GM19468 (cell line): ENCODE results near the gene SCYL1.

Experiments used
- ATAC-seq: cut with Tn5 transposase; IDR thresholded peaks from one replicate; pipeline ENCODE4 v1.9.1; 2021; ENCODE audit warnings: mild to moderate bottlenecking, moderate library complexity, moderate number of reproducible peaks; ENCODE audit not compliant: unreplicated experiment; ENCODE audit errors: extremely low read depth

Gene SCYL1

DNA sequence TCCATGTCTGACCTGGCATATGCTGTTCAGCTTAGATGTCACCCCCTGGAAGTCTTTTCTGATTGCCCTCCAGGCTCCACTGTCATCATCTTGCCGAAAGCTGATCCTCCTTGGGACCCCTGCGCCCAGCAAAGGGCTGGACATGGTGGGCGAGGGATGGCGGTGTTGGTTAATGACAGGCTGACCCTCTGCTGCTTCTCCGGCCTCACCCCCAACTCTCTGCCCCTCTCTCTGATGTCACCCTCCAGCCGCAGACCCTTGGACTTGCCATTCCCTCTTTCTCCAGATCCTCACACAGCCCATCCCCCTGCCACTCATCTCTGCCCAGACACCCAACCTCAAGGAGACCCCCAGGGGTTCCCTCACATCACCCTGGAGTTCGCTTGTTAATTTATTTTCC, 53.3 kb downstream of the SCYL1 start:
- ATAC-seq: no peak

DNA sequence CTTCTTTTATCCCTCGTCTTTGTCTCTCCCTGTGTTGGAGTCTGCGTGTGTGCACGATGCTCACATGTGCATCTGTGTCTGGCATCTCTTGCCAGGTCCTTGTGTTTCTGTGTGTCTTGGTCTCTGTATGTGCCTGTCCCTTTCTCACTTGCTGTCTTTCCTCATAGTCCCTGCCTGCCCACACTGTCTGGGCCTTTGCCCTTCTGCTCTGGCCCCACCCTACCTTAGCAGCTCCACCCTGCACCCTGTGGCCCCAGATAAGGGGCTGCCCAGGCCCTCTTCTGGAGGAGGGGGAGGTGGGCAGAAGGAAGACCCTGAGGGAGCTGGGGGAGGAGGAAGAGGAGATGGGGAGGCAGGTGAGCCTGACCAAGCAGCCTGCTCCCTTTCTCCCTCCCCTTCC, 53.8 kb downstream of the SCYL1 start:
- no peak for ATAC-seq

DNA sequence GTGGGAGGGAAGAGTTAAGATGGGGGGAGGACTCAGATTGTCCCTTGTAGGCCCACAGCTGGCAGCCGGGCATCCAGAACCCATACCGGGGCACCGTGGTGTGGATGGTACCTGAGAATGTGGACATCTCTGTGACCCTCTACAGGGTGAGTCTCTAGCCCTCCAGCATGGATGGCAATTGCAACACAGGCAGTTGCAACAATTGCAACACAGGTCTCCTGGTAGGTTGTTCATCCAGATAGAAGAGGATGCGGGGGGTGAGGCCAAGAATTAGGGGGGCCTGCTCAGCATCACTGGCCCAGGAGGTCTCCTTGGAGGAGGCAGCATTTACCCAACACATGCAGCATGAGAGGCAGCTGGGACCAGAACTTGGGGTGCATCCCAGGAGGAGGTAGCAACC, 54.4 kb downstream of the SCYL1 start:
- ATAC-seq: no peak

DNA sequence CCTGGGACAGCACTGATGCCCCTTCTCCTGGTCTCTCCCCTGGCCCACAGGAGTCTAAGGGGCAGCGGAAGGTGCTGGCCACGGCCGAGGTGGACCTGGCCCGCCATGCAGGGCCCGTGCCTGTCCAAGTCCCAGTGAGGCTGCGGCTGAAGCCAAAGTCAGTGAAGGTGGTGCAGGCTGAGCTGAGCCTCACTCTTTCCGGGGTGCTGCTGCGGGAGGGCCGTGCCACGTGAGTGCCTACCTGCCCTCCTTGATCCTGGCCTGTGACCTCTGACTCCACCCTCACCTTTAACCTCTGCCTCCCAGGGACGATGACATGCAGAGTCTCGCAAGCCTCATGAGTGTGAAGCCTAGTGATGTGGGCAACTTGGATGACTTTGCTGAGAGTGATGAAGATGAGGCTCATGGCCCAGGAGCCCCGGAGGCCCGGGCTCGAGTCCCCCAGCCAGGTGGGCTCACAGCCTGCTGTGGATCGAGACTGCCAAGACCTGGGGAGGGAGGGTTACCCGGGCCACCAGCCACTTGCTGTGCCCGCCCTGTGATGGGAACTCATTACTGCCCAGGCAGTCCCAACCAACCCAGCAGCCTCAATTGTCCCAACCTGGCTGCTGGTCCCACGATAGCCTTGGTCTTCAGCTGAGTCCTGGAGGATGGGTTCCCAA, 55.3 kb downstream of the SCYL1 start:
- ATAC-seq: no peak

DNA sequence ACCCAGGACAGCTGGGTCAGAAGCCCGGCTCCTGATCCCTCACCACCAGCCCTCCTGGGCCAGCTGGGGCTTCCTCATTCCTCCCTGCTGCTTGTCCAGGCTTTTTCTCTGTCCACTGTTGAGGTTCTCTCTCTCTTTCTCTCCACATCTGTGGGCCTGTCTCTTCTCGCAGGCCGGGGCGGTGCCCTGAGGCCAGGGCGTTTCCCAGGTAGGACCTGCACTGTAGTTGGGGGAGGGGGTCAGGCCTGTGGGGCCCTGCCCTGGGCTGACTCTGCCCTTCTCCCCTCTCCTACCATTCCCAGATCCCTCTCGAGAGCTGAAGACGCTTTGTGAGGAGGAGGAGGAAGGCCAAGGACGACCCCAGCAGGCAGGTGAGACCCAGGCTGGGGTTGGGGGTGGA, 55.9 kb downstream of the SCYL1 start:
- ATAC-seq: no peak

DNA sequence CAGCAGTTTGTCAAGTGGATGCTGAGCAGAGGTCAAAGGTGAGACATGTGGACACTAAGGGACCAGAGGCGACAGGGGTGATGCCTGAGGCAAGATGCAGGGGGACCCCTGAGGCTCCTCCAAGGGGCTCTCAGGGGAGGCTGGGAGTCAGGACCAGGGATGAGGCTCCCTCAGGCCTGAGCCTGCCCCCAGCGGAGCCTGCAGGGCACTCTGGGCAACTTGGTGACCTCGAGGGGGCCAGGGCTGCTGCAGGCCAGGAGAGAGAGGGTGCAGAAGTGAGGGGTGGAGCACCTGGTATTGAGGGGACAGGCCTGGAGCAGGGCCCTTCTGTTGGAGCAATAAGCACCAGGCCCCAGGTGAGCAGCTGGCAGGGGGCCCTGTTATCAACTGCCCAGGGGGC, 57.0 kb downstream of the SCYL1 start:
- no peak for ATAC-seq

- ATAC-seq: no peak
These were observed 58.7 kb downstream of the SCYL1 start for GRCh38 chr11:65583589-65583988.

DNA sequence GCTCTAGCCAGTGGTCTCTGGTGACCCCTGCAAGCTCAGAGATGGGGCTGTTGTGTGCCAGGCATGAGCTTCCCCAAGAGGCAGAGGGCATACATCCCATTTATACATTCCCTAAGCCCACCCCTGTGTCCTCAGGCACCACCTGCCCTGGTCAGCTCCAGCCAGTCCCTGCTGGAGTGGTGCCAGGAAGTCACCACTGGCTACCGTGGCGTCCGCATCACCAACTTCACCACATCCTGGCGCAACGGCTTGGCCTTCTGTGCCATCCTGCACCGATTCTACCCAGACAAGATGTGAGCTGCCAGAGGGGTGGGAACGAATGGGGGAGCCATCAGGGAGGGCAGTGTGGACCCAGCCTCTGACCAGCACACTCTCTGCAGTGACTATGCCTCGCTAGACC, 59.2 kb downstream of the SCYL1 start:
- no peak for ATAC-seq

DNA sequence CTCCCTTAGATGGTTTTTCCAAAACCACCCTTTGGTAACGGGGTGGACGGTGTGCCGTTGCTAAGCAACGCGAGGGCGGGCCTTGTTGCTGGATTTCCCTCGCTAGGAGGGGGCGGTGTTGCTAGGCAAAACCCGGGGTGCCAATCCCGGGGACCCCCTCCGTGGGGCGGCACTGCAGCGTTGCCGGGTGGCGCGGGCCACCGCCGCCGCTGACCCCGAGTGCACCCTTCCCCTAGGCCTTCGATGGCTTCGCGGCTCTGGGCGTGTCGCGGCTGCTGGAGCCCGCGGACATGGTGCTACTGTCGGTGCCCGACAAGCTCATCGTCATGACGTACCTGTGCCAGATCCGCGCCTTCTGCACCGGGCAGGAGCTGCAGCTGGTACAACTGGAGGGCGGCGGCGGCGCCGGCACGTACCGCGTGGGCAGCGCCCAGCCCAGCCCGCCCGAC, 59.9 kb downstream of the SCYL1 start:
- no peak for ATAC-seq

DNA sequence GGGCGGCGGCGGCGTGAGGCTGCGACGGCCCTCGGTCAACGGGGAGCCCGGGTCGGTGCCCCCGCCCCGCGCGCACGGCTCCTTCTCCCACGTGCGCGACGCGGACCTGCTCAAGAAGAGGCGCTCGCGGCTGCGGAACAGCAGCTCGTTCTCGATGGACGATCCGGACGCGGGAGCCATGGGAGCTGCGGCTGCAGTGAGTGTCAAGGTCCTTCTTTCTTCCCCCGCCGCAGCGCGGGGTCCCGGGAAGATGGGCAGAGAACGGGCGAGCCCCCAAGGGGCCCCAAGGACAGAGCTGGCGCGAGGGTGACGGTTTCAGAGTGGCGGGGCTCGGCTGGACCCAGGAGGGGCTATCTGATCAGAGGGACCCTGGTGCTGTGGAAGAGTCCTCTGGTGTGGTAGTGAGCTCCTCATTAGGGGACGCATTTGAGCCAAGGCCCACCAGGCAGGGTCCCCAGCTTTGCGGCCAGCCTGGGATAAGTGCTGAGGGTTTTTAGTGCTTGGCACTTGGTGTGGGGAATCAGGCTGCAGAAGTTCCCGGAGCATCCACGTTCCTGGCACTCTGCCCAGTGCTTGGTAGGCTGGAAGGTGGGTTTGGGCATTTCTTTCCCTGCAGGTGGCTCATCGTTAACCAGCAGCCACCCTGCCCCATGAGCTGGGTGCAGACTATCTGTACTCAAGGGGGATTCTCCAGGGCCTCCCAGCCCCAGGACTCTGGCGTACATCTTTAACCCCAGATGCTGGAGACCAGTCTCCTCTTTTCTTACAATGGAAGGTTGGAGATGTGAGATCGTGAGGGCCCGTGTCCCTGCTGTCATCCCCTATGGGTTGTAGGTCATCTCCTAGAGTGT, 60.7 kb downstream of the SCYL1 start:
- ATAC-seq: no peak

- ATAC-seq: no peak
These were observed 61.4 kb downstream of the SCYL1 start for GRCh38 chr11:65586247-65586630.

- no peak for ATAC-seq
These were observed 61.8 kb downstream of the SCYL1 start for GRCh38 chr11:65586676-65587075.
